Sigmoid colon (tissue), 7 donors: ENCODE measurements around the gene XPA. TPM values are rescaled to one million over a fixed set of nuclear protein-coding genes. Genes with fewer than 3 reads are reported as not detected.

Experiments used
- DNase-seq: peaks from one replicate; pipeline ENCODE4 v3.0.0-alpha.2; 2019
- H3K27ac ChIP-seq, 4 donors: fragments of 200-600 bp; sonication (generic); one replicate each; pipeline ENCODE4 v1.5.1; 2016 to 2019; ENCODE audit warnings: mild to moderate bottlenecking in 1 of 4
- H3K27me3 ChIP-seq, 3 donors: fragments of 200-600 bp; sonication (generic); one replicate each; pipeline ENCODE4 v1.5.1; 2019; ENCODE audit warnings: mild to moderate bottlenecking in 1 of 3
- H3K36me3 ChIP-seq, 4 donors: fragments of 200-600 bp; sonication (generic); one replicate each; pipeline ENCODE4 v1.5.1; 2016 to 2019
- H3K4me1 ChIP-seq, 4 donors: fragments of 200-600 bp; sonication (generic); one replicate each; pipeline ENCODE4 v1.5.1; 2017 to 2019
- H3K4me3 ChIP-seq, 4 donors: fragments of 200-600 bp; sonication (generic); one replicate each; pipeline ENCODE4 v1.5.1; 2017 to 2019; ENCODE audit warnings: mild to moderate bottlenecking in 2 of 4, moderate library complexity in 1 of 4
- H3K9me3 ChIP-seq, 4 donors: fragments of 200-600 bp in 3 of 4; sonication (generic) in 3 of 4; one replicate each; pipeline versions ENCODE4 v1.5.1 to v1.6.1; 2013 to 2019
- EP300 ChIP-seq, 4 donors: sonication (generic); formaldehyde crosslinking; IDR thresholded peaks; one replicate each; pipeline ENCODE4 v1.6.1; 2017; ENCODE audit warnings: antibody characterized with exemption in 4 of 4
- POLR2A ChIP-seq, 2 donors: fragments of 450-650 bp; IDR thresholded peaks; one replicate each; pipeline ENCODE4 v1.6.1; 2016; ENCODE audit warnings: antibody characterized with exemption in 2 of 2, mild to moderate bottlenecking in 2 of 2, moderate library complexity in 2 of 2
- POLR2AphosphoS5 ChIP-seq, 4 donors: sonication (generic); formaldehyde crosslinking; IDR thresholded peaks; one replicate each; pipeline ENCODE4 v1.6.1; 2017; ENCODE audit warnings: antibody characterized with exemption in 4 of 4
- WGBS, 2 donors: extraction: QIAGEN DNeasy Blood & Tissue Kit; methylation state at CpG; one replicate each; pipeline ENCODE4 v1.1.7; 2013; 5-methylcytosine and 5-hydroxymethylcytosine counted together
- intact Hi-C: fragments of 100-400 bp; cut with DNase I; formaldehyde crosslinking; loops from one replicate; pipeline ENCODE4 v1.15.1; 2023
- polyA plus RNA-seq, 3 donors: library from polyadenylated mRNA; stranded (reverse); fragments of 200-250 nt; gene quantifications; one replicate each; pipeline ENCODE4 v1.2.3, GENCODE V29; 2013
- total RNA-seq, 4 donors: library from RNA; depleted of rRNA; stranded (reverse); fragments of >200 nt; gene quantifications; one replicate each; pipeline ENCODE4 v1.1.0, GENCODE V29; 2016
- TF ChIP-seq, protein P1 (sequence below), 4 experiments: fragments of 450-650 bp in 3 of 4; fragments of 200-600 bp in 1 of 4; IDR thresholded peaks; one replicate each; pipeline ENCODE4 v1.5.1; 2016 to 2019; ENCODE audit warnings: antibody characterized with exemption in 4 of 4, mild to moderate bottlenecking in 3 of 4, moderate library complexity in 2 of 4
- donor health status: healthy with polysubstance abuse.
- donor health status: Bipolar disorder and iron deficiency.
- donor health status: healthy.

Gene XPA
- total and polyA plus RNA-seq, 7 donors, result 8.8 to 33.2 (median 21.7) TPM

DNA sequence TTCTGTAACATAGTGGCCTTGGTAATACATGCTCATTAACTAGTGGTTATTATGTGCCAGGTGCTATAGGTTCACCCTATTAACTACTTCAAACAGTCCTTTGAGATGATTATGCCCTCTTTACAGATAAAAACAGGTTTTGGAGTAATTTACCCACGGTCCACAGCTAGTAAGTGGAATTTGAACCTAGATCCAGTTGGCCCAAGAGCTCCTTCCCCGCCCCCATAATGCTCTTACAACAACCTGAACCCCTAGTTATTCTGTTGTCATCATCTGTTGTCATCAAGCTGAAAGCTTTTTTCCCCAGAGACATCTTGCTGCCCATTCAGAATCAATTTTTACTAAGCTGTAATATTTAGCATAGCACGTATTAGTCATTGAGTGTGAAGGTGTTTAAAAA is 23.2 kb downstream of the XPA start:
- Histone ChIP-seq H3K36me3 (peaks cover 23 to 98% (median 54%) of the 10 kb centered on the region in 4 donors), H3K27me3 (no peaks in the 10 kb centered on the region), H3K27ac (no peak overlapping the region), H3K4me3 (no peak overlapping the region), H3K9me3 (no peaks in the 10 kb centered on the region), H3K4me1 (no peaks in the 10 kb centered on the region)
- TF ChIP-seq POLR2A (IDR thresholded peaks at IDR 0.05), result no peak
- no peak for TF ChIP-seq POLR2AphosphoS5 (IDR thresholded peaks at IDR 0.05)
- TF ChIP-seq EP300 (IDR thresholded peaks at IDR 0.05), result no peak
- intact Hi-C loops, result no loop called here
- WGBS, 2 donors, result 66 to 88% methylated on average over 3 of the region's 3 CpGs
- no peak for DNase-seq

DNA sequence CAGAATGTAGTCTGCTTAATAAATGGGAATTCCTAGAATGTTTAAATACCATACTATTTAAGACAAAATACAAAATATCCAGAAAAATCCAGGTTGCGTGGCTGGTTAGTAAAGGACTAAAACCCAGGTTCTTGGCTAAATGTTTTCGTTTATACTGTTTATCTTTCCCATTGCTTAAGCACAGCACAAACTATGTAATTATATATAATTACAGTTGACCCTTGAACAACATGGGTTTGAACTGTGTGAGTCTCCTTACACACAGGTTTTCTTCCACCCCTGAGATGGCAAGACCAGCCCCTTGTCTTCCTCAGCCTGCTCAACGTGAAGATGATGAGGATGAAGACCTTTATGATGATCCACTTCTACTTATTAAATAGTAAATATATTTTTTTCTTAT is 24.7 kb downstream of the XPA start:
- 28 to 78% methylated on average over 3 of the region's 3 CpGs for whole genome bisulfite sequencing, 2 donors
- H3K4me1 ChIP-seq, result no peaks in the 10 kb centered on the region
- H3K27me3 ChIP-seq, result no peaks in the 10 kb centered on the region
- no peak for DNase-seq
- no peak overlapping the region for H3K4me3 ChIP-seq
- TF ChIP-seq, protein P1, sequence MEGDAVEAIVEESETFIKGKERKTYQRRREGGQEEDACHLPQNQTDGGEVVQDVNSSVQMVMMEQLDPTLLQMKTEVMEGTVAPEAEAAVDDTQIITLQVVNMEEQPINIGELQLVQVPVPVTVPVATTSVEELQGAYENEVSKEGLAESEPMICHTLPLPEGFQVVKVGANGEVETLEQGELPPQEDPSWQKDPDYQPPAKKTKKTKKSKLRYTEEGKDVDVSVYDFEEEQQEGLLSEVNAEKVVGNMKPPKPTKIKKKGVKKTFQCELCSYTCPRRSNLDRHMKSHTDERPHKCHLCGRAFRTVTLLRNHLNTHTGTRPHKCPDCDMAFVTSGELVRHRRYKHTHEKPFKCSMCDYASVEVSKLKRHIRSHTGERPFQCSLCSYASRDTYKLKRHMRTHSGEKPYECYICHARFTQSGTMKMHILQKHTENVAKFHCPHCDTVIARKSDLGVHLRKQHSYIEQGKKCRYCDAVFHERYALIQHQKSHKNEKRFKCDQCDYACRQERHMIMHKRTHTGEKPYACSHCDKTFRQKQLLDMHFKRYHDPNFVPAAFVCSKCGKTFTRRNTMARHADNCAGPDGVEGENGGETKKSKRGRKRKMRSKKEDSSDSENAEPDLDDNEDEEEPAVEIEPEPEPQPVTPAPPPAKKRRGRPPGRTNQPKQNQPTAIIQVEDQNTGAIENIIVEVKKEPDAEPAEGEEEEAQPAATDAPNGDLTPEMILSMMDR (IDR thresholded peaks at IDR 0.05), result no peak
- TF ChIP-seq POLR2AphosphoS5 (IDR thresholded peaks at IDR 0.05) (no peak), EP300 (IDR thresholded peaks at IDR 0.05) (no peak), POLR2A (IDR thresholded peaks at IDR 0.05) (no peak)
- intact Hi-C loops, result no loop called here
- H3K9me3 ChIP-seq, result no peaks in the 10 kb centered on the region
- H3K36me3 ChIP-seq, result peaks cover 30 to 98% (median 66%) of the 10 kb centered on the region in 4 donors
- no peak overlapping the region for H3K27ac ChIP-seq

DNA sequence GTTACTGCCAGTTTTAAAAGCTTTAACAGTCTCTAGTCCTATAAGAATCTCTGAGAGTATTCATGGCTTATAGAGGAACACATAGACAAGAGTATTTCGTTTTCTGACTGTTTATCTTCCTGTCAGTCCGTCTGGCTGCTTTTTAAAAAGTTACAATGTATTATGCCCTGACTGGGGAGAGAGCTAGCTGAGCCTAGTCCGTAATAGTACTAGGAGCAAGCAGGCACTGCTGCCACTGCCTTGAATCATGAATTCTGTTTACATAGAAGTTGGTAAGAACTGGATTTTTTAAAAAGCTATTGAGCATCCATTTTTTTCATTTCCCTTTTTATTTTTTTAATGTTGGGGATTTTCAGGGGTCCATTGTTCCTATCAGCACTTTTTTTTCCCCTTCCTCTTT is 26.6 kb downstream of the XPA start:
- no peak overlapping the region for H3K4me3 ChIP-seq
- no peak for DNase-seq
- H3K9me3 ChIP-seq, result no peaks in the 10 kb centered on the region
- peaks cover 35 to 100% (median 68%) of the 10 kb centered on the region in 4 donors for H3K36me3 ChIP-seq
- no peaks in the 10 kb centered on the region for H3K27me3 ChIP-seq
- intact Hi-C loops, result no loop called here
- H3K27ac ChIP-seq, result no peak overlapping the region
- 64 to 83% methylated on average over 3 of the region's 3 CpGs for WGBS, 2 donors
- TF ChIP-seq, protein P1 (IDR thresholded peaks at IDR 0.05), result no peak
- no peak for TF ChIP-seq POLR2A (IDR thresholded peaks at IDR 0.05)
- H3K4me1 ChIP-seq, result no peaks in the 10 kb centered on the region

DNA sequence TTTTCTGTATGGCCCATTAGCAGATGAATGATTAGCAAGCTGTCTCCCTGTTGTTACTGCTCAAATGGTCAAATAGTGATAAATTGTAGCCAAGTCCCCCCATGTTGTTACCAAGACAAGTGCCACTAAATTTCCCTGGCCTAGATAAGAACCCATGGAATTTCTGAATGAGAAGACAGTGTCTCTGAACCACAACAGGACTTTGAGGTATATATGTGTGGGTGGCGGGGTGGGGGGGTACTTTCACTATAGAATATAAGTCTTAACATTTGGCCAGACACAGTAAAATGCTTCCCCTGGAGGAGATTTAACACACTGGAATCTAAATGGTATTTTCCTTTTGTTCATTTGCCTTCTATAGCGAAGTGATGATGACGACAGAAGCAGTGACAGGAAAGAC is 28.7 kb downstream of the XPA start:
- Histone ChIP-seq H3K4me1 (no peaks in the 10 kb centered on the region), H3K27me3 (no peaks in the 10 kb centered on the region), H3K9me3 (no peaks in the 10 kb centered on the region), H3K4me3 (no peak overlapping the region), H3K27ac (no peak overlapping the region), H3K36me3 (peaks cover 25 to 100% (median 72%) of the 10 kb centered on the region in 4 donors)
- DNase-seq, result no peak
- TF ChIP-seq POLR2A (IDR thresholded peaks at IDR 0.05) (no peak), POLR2AphosphoS5 (IDR thresholded peaks at IDR 0.05) (no peak), EP300 (IDR thresholded peaks at IDR 0.05) (no peak)
- TF ChIP-seq, protein P1 (IDR thresholded peaks at IDR 0.05), result no peak
- 94 to 98% methylated on average over 3 of the region's 3 CpGs for WGBS, 2 donors
- intact Hi-C loops, result no loop called here

DNA sequence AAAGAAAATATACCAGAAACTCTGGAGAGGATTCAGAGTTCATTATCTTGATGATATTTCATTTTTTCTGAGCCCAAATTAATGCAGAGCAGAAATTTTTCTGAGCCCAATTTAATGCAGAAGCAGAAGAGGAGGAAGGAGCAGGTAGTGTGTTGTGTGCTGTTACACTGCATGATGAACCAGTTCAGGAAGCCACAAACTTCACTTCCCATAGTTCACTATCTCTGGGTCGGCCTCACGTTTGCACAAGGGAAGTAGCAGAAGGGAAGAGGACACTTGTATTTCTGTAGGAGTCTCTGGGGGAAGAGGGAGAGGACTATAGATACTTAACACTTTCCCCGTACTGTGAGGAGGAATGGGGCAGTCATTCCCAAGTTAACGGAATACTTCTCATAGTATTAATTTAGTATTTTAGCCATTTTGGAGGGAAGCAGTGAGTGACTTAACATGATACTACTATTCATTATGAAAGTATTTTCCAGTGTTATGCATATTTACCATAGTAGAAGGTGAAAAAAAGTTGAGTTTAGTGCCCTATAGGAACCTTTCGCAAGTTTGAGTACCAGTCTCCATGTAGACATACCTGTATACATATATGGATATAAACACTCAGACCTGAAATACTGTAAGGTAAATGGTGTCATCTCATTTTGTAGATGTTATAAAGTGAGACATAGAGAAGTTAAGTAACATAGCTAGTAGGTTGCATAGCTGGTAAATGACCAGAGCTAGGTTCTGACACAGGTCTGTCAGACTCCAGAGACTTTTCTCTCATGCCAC is 30.0 kb downstream of the XPA start:
- intact Hi-C loops, result no loop called here
- H3K9me3 ChIP-seq, result no peaks in the 10 kb centered on the region
- no peak for DNase-seq
- no peaks in the 10 kb centered on the region for H3K27me3 ChIP-seq
- H3K36me3 ChIP-seq, result peaks cover 30 to 100% (median 74%) of the 10 kb centered on the region in 4 donors
- WGBS, 2 donors, result 71 to 88% methylated on average over 5 of the region's 5 CpGs
- H3K27ac ChIP-seq, result no peak overlapping the region
- TF ChIP-seq, protein P1 (IDR thresholded peaks at IDR 0.05), result no peak
- no peak for TF ChIP-seq POLR2AphosphoS5 (IDR thresholded peaks at IDR 0.05)
- no peak for TF ChIP-seq EP300 (IDR thresholded peaks at IDR 0.05)
- no peak for TF ChIP-seq POLR2A (IDR thresholded peaks at IDR 0.05)
- no peak overlapping the region for H3K4me3 ChIP-seq
- no peaks in the 10 kb centered on the region for H3K4me1 ChIP-seq
